GM12878 (cell line): ENCODE measurements around the gene PIGB. TPM values are rescaled to one million over a fixed set of nuclear protein-coding genes. Genes with fewer than 3 reads are reported as not detected.

ENCODE experiments used
- ATAC-seq: fragments of 200-7000 bp; cut with Tn5 transposase; 3 replicates; pipeline ENCODE4 v1.9.1; 2020; ENCODE audit warnings: mild to moderate bottlenecking, moderate library complexity
- BruUV-seq: library from RNA; stranded (reverse); fragments of 400-500 nt; replicated peaks from 2 replicates; lab custom pipeline; 2021; lab: Mats Ljungman, UMichigan
- CTCF ChIA-PET: fragments of 300-600 bp; sonication (Branson Sonifier 250); formaldehyde crosslinking; extraction: SDS; loops from one replicate; lab custom pipeline; 2021; ENCODE audit warnings: inconsistent platforms; lab: Yijun Ruan, JAX
- POLR2A ChIA-PET: fragments of 350-600 bp; formaldehyde crosslinking; extraction: SDS; loops from one replicate; lab custom pipeline; 2021; ENCODE audit warnings: inconsistent platforms; lab: Charles Lee
- RAD21 ChIA-PET: fragments of 300-600 bp; sonication (Branson Sonifier 250); formaldehyde crosslinking; loops from one replicate; lab custom pipeline; 2023; ENCODE audit warnings: antibody characterized with exemption; ENCODE audit not compliant: unreplicated experiment; lab: Charles Lee
- SMC1A ChIA-PET: fragments of 300-600 bp; sonication (Branson Sonifier 250); formaldehyde crosslinking; loops from one replicate; lab custom pipeline; 2023; ENCODE audit not compliant: unreplicated experiment, uncharacterized antibody; lab: Charles Lee
- DNase-seq: peaks from one replicate; pipeline ENCODE4 v3.0.0-alpha.2; 2011; ENCODE audit warnings: low read depth, low spot score
- FAIRE-seq: peaks from 3 replicates; lab custom pipeline; 2011; peaks lifted over from hg19 to GRCh38; lab: Jason Lieb, UNC
- H2AFZ ChIP-seq: 2 replicates; pipeline ENCODE4 v1.6.0; 2011; ENCODE audit warnings: low read depth, low read length, control low read depth; ENCODE audit not compliant: control insufficient read depth
- H3K27ac ChIP-seq: 2 replicates; pipeline ENCODE4 v1.5.1; 2011; ENCODE audit warnings: control low read depth; ENCODE audit not compliant: control insufficient read depth, insufficient read depth
- H3K27me3 ChIP-seq, 2 experiments: replicated peaks in 1 of 2; 2 replicates each; pipeline versions ENCODE4 v1.6.0 to v1.6.1; 2011; ENCODE audit warnings: low read length in 1 of 2; ENCODE audit not compliant: control insufficient read depth in 2 of 2, insufficient read depth in 2 of 2
- H3K36me3 ChIP-seq, 2 experiments: 2 replicates each; pipeline ENCODE4 v1.5.1; 2011; ENCODE audit warnings: low read length in 1 of 2; ENCODE audit not compliant: control insufficient read depth in 2 of 2, insufficient read depth in 2 of 2
- H3K4me1 ChIP-seq: 2 replicates; pipeline ENCODE4 v1.6.1; 2011; ENCODE audit warnings: mild to moderate bottlenecking, low read length, moderate library complexity, mixed read lengths; ENCODE audit not compliant: control insufficient read depth, insufficient read depth
- H3K4me2 ChIP-seq: 2 replicates; pipeline ENCODE4 v1.6.0; 2011; ENCODE audit warnings: control low read depth; ENCODE audit not compliant: control insufficient read depth, insufficient read depth
- H3K4me3 ChIP-seq: fragments of 200-600 bp; sonication (generic); 2 replicates; pipeline ENCODE4 v1.5.1; 2016
- H3K79me2 ChIP-seq: 2 replicates; pipeline ENCODE4 v1.6.0; 2011; ENCODE audit warnings: low read length; ENCODE audit not compliant: control insufficient read depth, insufficient read depth
- H3K9ac ChIP-seq: 2 replicates; pipeline ENCODE4 v1.8.0; 2011; ENCODE audit warnings: low read length, control low read depth, mixed read lengths; ENCODE audit not compliant: control insufficient read depth, insufficient read depth
- H3K9me3 ChIP-seq: replicated peaks from 3 replicates; pipeline ENCODE4 v1.5.1; 2011; ENCODE audit warnings: mild to moderate bottlenecking, low read length; ENCODE audit not compliant: control insufficient read depth, insufficient read depth
- H4K20me1 ChIP-seq: 2 replicates; pipeline ENCODE4 v1.6.0; 2011; ENCODE audit not compliant: control insufficient read depth, insufficient read depth
- E2F8 ChIP-seq: fragments of 450-650 bp; IDR thresholded peaks from 2 replicates; pipeline ENCODE4 v1.6.1; 2018; ENCODE audit warnings: mild to moderate bottlenecking, low read depth, moderate library complexity; ENCODE audit not compliant: partially characterized antibody
- USF1 ChIP-seq: IDR thresholded peaks from 2 replicates; pipeline ENCODE4 v1.6.1; 2011; ENCODE audit warnings: borderline replicate concordance, low read depth, mild to moderate bottlenecking, moderate library complexity, mixed read lengths, low read length; ENCODE audit not compliant: insufficient read depth; ENCODE audit errors: extremely low read length
- YY1 ChIP-seq: IDR thresholded peaks from 2 replicates; pipeline ENCODE4 v1.6.1; 2011; ENCODE audit warnings: low read depth, mild to moderate bottlenecking, low read length
- ZBTB40 ChIP-seq: fragments of 450-650 bp; IDR thresholded peaks from 2 replicates; pipeline ENCODE4 v1.6.1; 2016; ENCODE audit warnings: mild to moderate bottlenecking, moderate library complexity, borderline replicate concordance
- WGBS: methylation state at CpG from one replicate; pipeline ENCODE4 v1.1.6; 2016; ENCODE audit warnings: low lambda C conversion rate; ENCODE audit not compliant: insufficient replicate concordance, insufficient coverage; ENCODE audit errors: missing lambda C conversion rate; 5-methylcytosine and 5-hydroxymethylcytosine counted together
- in situ Hi-C: fragments of 300-500 bp; cut with MboI; formaldehyde crosslinking; loops from 9 replicates; pipeline ENCODE4 v1.14.3; 2018; ENCODE audit warnings: mixed read lengths
- intact Hi-C: fragments of 100-400 bp; cut with micrococcal nuclease; formaldehyde crosslinking; loops from one replicate; pipeline ENCODE4 v1.14.2; 2022; ENCODE audit not compliant: unreplicated experiment
- polyA plus RNA-seq, 11 experiments: library from polyadenylated mRNA; depleted of rRNA in 4 of 11; unstranded in 6 of 11; stranded (reverse) in 5 of 11; fragments of >200 nt; fragmentation: Nextera tagmentation in 4 of 11; fragmentation: Illumina TruSeq in 1 of 11; extraction: Ambion mirVana in 4 of 11; extraction: Trizol in 1 of 11; gene quantifications; 1 replicate in 1 of 11; 2 replicates in 10 of 11; pipeline versions ENCODE4 v1.2.1 to v1.2.3, GENCODE V29; 2011 to 2016; ENCODE audit warnings: inconsistent platforms in 2 of 11, missing spikeins in 2 of 11, low read depth in 1 of 11
- total RNA-seq, 4 experiments: library from RNA; depleted of rRNA in 3 of 4; stranded (reverse); fragments of >200 nt in 3 of 4; fragmentation: Illumina TruSeq in 1 of 4; extraction: Trizol in 1 of 4; gene quantifications; 2 replicates each; pipeline versions ENCODE4 v1.2.1 to v1.2.3, GENCODE V29; 2013 to 2021

Gene PIGB
- total and polyA plus RNA-seq, 10 of the 15 experiments (the other 5 are each of a cell fraction or from before 2014, with no cell fraction given): 17.9 to 46.0 (median 25.2) TPM

- peaks cover 0 to 25% of the 10 kb centered on the region in 2 experiments; a peak in 2 of 4 replicates for H3K36me3 ChIP-seq
- H3K27me3 ChIP-seq: no peaks in the 10 kb centered on the region
- TF ChIP-seq ZBTB40 (no peak), USF1 (no peak), E2F8 (no peak), YY1 (no peak)
- H3K9me3 ChIP-seq: no peaks in the 10 kb centered on the region
- no peak overlapping the region for H2AFZ ChIP-seq
- no peak for DNase-seq
- SMC1A ChIA-PET: no interaction called here
- H3K9ac ChIP-seq: no peak overlapping the region
- H3K27ac ChIP-seq: no peak overlapping the region
- POLR2A ChIA-PET: no interaction called here
- intact Hi-C loops: no loop called here
- FAIRE-seq: no peak
- no peak overlapping the region for H3K4me3 ChIP-seq
- ATAC-seq: no peak
- no TSS peak for BruUV-seq
- RAD21 ChIA-PET: no interaction called here
- no peaks in the 10 kb centered on the region for H3K4me1 ChIP-seq
- CTCF ChIA-PET: interaction anchor here (0.6 kb wide), 1 partner anchor 104 kb away, joined by 3 read pairs; no protein-coding TSS in a partner anchor
- in situ Hi-C loops: no loop called here
- H3K4me2 ChIP-seq: no peak overlapping the region
- WGBS: 96% methylated on average over 1 of the region's 1 CpG
- H4K20me1 ChIP-seq: no peaks in the 10 kb centered on the region
- H3K79me2 ChIP-seq: no peaks in the 10 kb centered on the region
These were observed 16.0 kb downstream of the PIGB start for GRCh38 chr15:55334997-55335396.
